GM18907 (cell line): ENCODE measurements around the gene CACHD1.

Experiments
- ATAC-seq: cut with Tn5 transposase; IDR thresholded peaks from one replicate; pipeline ENCODE4 v1.9.1; 2021; ENCODE audit warnings: mild to moderate bottlenecking, moderate library complexity; ENCODE audit not compliant: unreplicated experiment

The CACHD1 gene

GRCh38 chr1:64472805-64473204 is 2.9 kb downstream of the CACHD1 start:
- no peak for ATAC-seq

DNA sequence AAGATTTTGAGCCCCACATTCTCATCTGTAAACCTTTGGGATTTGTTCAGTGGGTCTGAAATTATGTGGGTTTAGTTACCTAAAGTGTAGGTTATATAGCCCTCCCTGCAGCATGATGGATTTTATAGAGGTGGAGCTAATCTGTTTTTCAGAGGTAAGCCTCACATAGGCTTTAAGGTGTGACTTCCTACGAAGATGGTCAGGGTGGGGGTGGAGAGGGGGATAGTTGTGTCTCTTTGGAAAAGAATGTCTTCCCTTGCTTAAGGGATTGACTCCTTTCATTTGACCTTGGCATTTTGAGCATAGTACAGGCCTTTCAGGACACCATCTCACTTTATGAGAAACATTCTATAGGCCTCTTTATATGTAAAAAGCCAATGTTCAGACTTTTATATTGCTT is 3.4 kb downstream of the CACHD1 start:
- no peak for ATAC-seq

DNA sequence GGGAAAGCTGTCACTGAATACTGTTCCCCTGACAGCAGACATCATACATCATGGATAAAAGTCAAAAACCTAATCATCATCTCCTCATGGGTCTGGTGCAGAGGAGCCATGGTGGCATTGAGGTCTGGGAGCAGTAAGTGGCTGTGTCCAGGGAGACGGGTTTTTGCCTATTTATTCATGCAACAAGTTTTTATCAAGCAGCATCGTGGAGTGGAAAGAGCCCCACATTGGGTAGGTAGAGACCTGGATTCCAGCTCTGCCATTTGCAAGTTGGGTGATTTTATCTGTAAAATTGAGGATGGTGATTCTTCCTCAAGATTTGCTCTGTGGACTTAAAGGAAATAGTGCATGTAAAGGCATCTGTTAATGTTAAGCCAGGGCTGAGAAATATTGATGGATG is 4.2 kb downstream of the CACHD1 start:
- ATAC-seq: no peak

- no peak for ATAC-seq
Measured at GRCh38 chr1:64474665-64475439, 4.9 kb downstream of the CACHD1 start.

DNA sequence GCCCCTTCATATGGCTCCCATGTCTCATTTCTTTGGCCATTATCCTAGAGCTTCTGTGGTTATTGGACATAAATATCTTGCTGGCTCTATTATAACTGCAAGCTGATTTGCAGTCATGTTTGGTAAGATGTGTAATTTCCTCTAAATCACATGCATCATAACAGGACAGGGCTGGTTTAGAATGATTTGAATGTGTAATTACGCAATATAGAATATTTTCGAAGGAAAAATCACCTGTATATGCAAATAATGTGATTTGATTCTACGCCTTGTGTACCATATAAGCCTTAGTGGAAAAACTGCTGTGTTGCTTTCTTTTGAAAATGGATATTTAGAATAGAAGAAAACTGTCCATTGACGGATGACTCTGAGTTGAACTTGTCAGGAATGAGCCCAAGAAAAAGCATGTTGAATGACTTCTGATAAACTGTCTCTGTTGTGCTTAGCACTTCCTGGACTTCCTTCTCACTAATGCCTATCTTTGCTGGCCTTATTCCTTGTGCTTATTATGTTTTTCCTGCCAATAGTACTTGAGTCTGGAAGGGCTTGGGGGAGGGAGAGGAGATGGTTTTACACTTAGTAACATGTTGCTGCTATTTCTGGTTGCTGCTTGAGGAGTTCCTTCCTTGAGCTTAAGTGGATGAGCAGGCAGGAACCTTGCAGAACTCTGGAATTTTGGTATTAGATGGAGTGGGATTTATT is 6.5 kb downstream of the CACHD1 start:
- no peak for ATAC-seq

DNA sequence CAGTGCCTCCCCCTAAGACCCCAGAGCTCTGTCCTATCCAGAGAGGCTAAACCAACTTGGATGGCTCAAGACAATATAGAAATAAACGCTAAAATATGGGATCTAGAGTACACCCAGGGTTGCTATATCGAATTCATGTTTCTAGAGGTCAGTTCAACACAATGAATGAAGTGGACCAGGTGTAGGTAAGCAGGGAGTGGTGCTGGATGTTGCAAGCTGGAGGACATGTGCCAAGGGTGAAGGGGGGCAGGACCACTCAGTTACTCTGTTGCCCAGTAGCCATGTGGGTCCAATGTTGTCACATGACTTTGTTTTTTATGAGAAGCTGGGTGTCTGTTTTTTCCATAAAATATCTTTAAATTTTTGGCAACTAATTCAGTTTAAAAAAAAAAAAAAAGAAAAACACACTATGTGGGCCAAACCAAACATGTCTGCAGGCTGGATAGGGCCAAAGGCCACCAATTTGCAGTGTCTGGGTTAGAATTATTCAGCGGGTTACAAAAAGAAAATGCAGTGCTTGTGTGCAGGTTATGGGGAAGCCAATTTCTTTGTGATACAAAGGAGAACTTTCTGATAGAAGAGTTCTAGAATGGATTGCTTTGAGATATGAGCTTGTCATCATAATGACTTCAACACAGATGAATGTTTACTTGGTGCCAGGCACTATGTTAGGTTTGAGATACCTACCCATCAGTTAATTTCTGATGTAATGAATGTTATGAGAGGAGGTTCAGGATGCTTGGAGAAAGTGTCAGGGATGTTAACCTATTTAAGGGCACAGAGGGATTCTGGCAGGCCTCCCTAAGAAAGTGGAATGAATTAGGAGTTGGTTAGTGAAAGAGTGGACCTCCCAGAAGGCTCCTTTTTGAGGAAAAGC is 8.9 kb downstream of the CACHD1 start:
- ATAC-seq: no peak

GRCh38 chr1:64479874-64480273 is 9.9 kb downstream of the CACHD1 start:
- ATAC-seq: no peak

GRCh38 chr1:64480999-64481772 is 11.3 kb downstream of the CACHD1 start:
- no peak for ATAC-seq

GRCh38 chr1:64482128-64482527 is 12.2 kb downstream of the CACHD1 start:
- no peak for ATAC-seq

- no peak for ATAC-seq
Measured at GRCh38 chr1:64482720-64483119, 12.8 kb downstream of the CACHD1 start.

- ATAC-seq: no peak
Measured at GRCh38 chr1:64483731-64484414, 13.9 kb downstream of the CACHD1 start.

DNA sequence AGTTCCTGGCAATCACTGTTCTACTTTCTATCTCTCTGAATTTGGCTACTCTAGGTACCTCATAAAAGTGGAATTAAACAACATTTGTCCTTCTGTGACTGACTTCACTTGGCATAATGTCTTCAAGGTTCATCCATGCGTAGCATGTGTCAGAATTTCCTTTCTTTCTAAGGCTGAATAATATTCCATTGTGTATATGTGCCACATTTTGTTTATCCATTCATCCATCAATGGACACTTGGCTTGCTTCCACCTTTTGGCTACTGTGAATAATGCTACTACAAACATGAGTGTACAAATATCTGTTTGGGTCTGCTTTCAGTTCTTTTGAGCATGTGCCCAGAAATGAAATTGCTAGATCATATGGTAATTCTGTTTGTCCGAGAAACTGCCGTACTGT is 14.7 kb downstream of the CACHD1 start:
- ATAC-seq: no peak

GRCh38 chr1:64486193-64486592 is 16.3 kb downstream of the CACHD1 start:
- no peak for ATAC-seq

GRCh38 chr1:64487061-64487460 is 17.1 kb downstream of the CACHD1 start:
- ATAC-seq: no peak

DNA sequence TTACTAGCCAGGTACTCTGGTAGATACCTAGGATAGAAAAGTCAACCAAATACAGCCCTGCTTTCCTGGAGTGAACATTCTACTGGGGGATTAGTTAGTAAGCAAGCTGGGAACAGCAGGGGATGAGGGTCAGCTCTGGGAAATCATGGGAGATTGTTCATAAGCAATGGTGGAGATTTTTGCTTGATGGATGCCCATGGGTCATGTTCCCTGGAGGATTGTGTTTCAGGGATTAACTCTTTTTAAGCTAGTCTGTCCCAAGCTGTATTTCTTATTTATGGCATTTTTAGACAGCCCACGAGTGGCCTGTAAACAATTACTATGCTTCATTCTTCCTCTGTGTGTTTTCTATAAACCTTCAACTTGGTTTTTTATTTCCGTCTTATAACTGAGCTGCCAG is 18.9 kb downstream of the CACHD1 start:
- ATAC-seq: no peak

DNA sequence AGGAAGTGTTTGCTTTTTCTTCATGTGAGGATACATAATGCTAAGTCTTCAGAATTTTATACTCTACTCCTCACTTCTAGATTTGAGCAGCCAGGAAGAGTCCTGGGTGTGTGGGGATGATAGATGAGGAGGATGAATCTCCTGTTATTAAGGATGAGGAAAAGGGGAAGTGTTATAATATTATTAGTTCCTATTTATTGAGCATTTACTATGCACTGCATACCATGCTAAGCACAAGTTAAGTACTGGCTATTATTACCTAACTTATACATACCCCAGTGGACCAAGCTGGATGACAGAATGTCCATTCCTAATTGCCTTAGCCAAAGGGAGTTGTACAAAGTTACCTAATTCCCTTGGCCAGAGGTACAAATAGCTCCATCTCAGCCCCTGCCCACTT is 19.8 kb downstream of the CACHD1 start:
- ATAC-seq: no peak

GRCh38 chr1:64490213-64490818 is 20.4 kb downstream of the CACHD1 start:
- ATAC-seq: no peak

DNA sequence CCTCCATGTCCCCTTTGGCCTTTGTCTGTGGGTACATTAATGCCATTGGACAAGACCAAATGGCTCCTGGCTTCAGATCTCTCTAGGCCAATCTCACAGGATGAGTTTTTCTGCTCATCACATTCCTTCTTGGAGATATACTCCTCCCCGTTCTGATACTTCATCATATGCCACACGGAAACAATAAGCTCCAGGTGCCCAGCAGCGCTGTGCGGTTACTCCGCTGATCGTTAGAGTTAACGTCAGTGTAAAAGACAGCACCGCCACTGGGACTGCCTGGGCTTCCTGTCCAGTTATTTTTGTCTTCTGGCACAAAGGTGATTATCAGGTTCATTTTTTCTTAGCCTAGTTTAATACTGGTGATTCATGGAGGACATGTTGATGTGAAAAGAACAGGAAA is 22.5 kb downstream of the CACHD1 start:
- no peak for ATAC-seq

- ATAC-seq: no peak
Measured at GRCh38 chr1:64493831-64494230, 23.9 kb downstream of the CACHD1 start.

DNA sequence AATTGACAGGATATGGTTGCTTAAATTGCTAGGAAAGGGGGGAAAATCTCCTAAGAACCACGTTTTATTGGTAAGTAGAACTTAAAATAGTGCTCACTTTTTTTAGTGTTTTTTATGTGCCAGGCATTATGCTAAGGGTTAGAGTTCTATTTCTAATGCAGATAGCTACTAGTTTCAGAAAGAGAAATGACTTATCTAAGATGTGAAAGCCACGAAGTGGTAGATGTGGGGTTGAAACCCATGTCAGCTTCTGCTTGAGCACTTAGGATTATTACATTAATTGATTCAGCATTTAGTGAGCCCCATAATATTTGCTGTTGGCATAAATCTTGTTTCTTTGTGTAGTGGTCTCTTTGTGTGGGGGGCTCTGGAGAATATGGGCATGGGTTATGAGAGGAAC is 24.7 kb downstream of the CACHD1 start:
- no peak for ATAC-seq
